ENCODE results near the gene BRINP1.

GRCh38 chr9:119313846-119314245, 55.4 kb downstream of the BRINP1 start:
- TF ChIP-seq POLR2A (IDR thresholded peaks at IDR 0.05; ENCODE audit: low read depth, low read length) = no peak
- no peak for TF ChIP-seq CTCF (IDR thresholded peaks at IDR 0.05; ENCODE audit: extremely low read depth in 1 of 2, insufficient read depth in 1 of 2, low read depth in 1 of 2, low read length in 2 of 2)
- TF ChIP-seq JUN (IDR thresholded peaks at IDR 0.05; ENCODE audit: borderline replicate concordance, insufficient read depth, insufficient read length, low read depth) = no peak
- TF ChIP-seq EZH2 (IDR thresholded peaks at IDR 0.05; ENCODE audit: borderline replicate concordance, low read depth, low read length, severe bottlenecking) = no peak
- TF ChIP-seq POLR2AphosphoS5 (IDR thresholded peaks at IDR 0.05; ENCODE audit: insufficient read depth, low read depth, low read length) = no peak

Measured in endothelial cell of umbilical vein (primary cell).